T-helper 2 cell (primary cell): ENCODE data around the gene FTCD.
A peak's percentile ranks its signal among the peaks of the same experiment; 100 is the strongest.

Experiments
- DNase-seq, 5 experiments: peaks; one replicate each; pipeline versions ENCODE4 v3.0.0 to v3.0.0-alpha.2; 2012 to 2022

The FTCD gene

DNA sequence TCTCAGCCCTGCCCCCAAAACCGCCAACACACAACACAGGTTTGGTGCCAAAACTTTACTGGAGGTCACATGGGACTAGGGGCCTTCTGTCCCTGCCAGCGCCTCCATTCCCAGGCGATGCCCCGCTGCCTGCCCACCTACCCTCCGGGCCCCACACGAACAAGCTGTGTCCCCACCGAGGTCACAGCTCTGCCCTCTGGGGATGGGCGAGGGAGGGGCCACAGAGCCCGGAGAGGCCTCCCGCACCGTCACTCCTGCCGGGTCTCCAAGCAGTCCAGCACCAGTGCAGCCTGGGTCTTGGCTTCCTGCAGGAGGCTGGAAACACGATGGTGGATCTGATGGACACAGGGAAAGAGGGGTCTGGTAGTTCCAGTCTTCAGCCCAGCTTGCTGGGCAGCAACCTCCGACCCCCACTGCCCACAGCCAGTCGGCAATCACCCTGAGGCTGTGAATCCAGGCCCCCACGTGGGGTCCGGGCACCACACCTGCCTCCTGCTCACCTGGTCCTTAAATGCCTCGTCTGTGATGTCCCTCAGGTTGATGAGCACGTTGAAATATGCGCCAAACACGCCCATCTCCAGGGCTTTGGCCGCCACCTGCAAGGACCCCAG is 18.5 kb downstream of the FTCD start:
- DNase-seq = no peak

DNA sequence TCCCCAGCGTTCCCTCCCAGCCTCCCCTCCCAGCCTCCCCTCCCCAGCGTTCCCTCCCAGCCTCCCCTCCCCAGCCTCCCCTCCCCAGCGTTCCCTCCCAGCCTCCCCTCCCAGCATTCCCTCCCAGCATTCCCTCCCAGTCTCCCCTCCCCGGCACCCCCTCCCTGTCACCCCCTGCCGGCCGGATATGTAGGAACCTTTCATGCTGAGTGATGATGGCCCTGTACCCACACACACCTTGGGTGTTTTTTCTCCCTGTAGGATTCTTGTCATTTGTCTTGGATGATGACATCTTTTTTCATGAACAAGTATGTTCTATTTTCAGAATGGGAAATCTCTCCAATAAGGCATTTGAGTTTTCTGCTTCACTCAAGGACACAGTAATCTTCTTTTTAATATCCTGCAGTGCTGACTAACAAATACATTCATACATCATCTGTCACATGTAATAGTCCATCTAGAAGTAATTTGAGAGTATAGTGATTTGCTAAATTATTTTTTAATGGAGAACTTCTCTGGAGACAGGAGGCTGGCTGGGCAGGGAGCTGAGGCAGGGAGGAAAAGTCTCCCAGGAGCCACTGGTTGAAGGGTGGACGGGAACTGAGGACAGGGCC is 19.5 kb downstream of the FTCD start:
- DNase-seq = no peak

GRCh38 chr21:46131838-46132651 is 23.3 kb downstream of the FTCD start:
- no peak for DNase-seq

DNA sequence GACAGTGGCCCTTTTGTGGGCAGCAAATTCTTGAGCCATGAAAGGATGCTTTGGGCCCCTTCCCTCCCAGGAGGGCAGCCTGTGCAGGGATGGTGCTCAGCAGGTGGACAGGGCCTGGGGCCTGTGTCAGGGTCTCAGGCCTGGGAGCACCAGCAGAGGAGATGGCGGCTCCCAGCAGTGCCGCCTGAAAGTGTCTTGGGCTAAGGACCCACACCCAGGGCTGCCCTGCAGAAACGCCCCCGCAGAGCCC is 23.9 kb downstream of the FTCD start:
- DNase-seq = no peak

GRCh38 chr21:46130831-46131587 is 24.4 kb downstream of the FTCD start:
- no peak for DNase-seq

DNA sequence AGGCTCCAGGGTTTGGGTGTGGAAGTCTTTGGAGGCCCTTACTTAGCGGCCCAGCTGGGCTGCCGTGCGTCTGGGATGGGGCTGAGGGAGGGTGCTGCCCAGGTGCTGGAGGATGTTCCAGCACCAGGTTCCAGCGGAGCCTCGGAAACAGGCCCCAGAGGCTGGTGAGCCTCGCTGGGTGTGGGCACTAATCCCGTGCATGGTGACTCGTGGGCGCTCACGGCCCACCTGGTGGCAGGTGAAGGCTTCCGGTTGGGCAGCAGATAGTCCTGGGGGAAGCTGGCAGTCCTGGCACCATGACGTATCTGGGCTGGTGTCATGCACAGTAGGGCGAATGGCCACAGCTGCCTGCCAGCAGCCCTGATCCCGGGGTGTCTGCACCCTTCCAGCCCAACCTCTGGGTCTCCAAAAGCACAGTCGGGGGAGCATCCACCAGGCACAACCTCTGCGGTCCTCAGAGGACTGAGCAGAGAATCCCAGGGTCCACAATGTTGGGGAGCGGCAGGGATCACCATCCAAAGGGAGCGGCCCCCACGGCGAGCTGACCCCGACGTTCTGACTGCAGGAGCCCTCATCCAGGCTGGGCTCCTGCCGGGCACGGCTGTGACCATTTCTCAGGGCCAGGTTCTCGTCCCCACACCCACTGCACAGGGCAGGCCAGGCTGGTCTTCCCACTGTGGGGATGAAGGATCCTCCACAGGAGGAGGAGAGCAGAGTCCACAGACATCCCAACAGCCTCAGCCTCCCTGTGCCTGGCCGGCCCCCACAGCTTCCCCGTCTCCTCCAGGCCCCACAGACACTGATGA is 25.3 kb downstream of the FTCD start:
- DNase-seq = no peak

GRCh38 chr21:46128933-46129571 is 26.3 kb downstream of the FTCD start:
- no peak for DNase-seq

GRCh38 chr21:46128106-46128932 is 27.1 kb downstream of the FTCD start:
- DNase-seq = peak in 1 of 5 experiments; percentile 4

GRCh38 chr21:46127239-46128105 is 27.9 kb downstream of the FTCD start:
- peak in 2 of 5 experiments; percentile 0 to 3 for DNase-seq

GRCh38 chr21:46126309-46127238 is 28.8 kb downstream of the FTCD start:
- DNase-seq = peak in 2 of 5 experiments; percentile 3

DNA sequence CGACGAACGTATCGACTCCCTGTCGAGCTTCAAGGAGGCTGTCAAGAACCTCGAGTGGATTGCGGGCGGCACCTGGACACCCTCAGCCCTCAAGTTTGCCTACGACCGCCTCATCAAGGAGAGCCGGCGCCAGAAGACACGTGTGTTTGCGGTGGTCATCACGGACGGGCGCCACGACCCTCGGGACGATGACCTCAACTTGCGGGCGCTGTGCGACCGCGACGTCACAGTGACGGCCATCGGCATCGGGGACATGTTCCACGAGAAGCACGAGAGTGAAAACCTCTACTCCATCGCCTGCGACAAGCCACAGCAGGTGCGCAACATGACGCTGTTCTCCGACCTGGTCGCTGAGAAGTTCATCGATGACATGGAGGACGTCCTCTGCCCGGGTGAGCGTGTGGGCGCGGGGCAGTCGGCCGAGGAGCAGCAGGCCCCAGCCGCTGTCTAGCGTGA is 29.5 kb downstream of the FTCD start:
- DNase-seq = peak in 2 of 5 experiments; percentile 1 to 4

DNA sequence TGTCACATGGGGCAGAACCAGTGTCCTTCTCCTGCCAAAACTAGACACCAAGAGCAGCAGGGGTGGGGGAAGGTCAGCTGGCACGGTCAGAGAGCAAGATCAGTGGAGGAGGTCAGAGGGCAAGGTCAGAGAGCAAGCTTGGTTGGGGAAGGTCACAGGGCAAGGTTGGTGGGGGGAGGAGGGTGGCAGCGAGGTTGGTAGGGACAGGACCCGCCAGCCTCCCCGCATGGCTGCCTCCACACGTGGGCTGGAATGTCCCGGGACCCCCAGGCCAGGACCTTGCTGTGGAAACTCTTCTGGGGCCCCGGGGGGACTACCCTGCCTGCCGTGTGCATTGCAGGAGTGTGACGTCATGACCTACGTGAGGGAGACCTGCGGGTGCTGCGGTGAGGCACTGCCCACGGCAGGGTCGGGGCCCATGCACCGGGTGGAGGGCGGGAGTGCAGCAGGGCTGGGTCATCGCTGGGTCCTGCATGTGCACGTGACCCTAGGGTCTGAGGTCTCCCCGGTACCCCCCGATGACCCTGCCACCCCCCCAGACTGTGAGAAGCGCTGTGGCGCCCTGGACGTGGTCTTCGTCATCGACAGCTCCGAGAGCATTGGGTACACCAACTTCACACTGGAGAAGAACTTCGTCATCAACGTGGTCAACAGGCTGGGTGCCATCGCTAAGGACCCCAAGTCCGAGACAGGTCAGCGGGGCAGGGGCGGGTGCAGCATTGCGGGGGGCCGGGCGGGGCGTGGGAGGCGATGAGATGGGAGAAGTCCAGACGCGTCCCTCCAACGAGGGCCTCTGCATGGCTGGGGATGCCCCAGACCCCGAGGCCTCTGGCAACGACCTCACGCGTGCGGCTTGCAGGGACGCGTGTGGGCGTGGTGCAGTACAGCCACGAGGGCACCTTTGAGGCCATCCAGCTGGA is 30.2 kb downstream of the FTCD start:
- DNase-seq = peak in 2 of 5 experiments; percentile 3

- peak in 1 of 5 experiments; percentile 6 for DNase-seq
These were observed 31.1 kb downstream of the FTCD start for GRCh38 chr21:46124083-46124925.

GRCh38 chr21:46122758-46123683 is 32.4 kb downstream of the FTCD start:
- DNase-seq = no peak

- peak in 2 of 5 experiments; percentile 1 to 2 for DNase-seq
These were observed 33.1 kb downstream of the FTCD start for GRCh38 chr21:46122237-46122671.
